Measurements from ENCODE around the gene RPRD1A.

DNA sequence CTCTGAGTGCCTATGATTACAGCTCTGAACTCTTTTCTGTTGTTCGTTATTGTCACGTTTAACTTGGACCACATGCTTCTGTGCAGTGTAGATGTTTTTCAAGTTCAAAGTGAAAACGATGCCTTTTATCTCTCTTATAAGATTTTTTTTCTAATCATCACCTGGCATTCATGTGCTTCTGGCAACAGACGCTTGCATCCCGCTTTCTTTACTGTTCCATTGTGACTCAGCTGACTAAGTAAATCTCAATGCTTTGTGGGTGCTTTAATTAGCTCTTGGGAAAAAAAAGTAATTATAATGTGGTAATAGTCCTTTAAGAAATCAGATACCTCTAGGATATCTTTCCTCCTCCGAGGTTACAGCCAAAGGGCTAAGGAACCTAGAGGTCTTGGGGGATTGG, 126.1 kb downstream of the RPRD1A start:
- TF ChIP-seq, protein P1, sequence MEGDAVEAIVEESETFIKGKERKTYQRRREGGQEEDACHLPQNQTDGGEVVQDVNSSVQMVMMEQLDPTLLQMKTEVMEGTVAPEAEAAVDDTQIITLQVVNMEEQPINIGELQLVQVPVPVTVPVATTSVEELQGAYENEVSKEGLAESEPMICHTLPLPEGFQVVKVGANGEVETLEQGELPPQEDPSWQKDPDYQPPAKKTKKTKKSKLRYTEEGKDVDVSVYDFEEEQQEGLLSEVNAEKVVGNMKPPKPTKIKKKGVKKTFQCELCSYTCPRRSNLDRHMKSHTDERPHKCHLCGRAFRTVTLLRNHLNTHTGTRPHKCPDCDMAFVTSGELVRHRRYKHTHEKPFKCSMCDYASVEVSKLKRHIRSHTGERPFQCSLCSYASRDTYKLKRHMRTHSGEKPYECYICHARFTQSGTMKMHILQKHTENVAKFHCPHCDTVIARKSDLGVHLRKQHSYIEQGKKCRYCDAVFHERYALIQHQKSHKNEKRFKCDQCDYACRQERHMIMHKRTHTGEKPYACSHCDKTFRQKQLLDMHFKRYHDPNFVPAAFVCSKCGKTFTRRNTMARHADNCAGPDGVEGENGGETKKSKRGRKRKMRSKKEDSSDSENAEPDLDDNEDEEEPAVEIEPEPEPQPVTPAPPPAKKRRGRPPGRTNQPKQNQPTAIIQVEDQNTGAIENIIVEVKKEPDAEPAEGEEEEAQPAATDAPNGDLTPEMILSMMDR (optimal IDR thresholded peaks at IDR 0.05 in 1 of 3, IDR thresholded peaks at IDR 0.05 in 1 of 3, conservative IDR thresholded peaks at IDR 0.05 in 1 of 3; ENCODE audit: extremely low read depth in 1 of 3, insufficient read depth in 2 of 3, low read length in 3 of 3), result no peak
- no peak for TF ChIP-seq EZH2 (IDR thresholded peaks at IDR 0.05; ENCODE audit: low read length)

Measured in keratinocyte (primary cell).